Transverse colon (tissue), 4 donors: Measurements from ENCODE around the gene MDN1. TPM values are rescaled to one million over a fixed set of nuclear protein-coding genes. Genes with fewer than 3 reads are reported as not detected.

Experiments
- DNase-seq: peaks from one replicate; pipeline ENCODE4 v3.0.0-alpha.2; 2019
- H3K27ac ChIP-seq, 4 donors: fragments of 200-600 bp; sonication (generic); 2 replicates each; pipeline ENCODE4 v1.5.1; 2016 to 2018; ENCODE audit warnings: inconsistent platforms in 4 of 4
- H3K27me3 ChIP-seq: fragments of 200-600 bp; sonication (generic); 2 replicates; pipeline ENCODE4 v1.5.1; 2017; ENCODE audit warnings: inconsistent platforms
- H3K36me3 ChIP-seq, 4 donors: fragments of 200-600 bp; sonication (generic); 2 replicates each; pipeline ENCODE4 v1.5.1; 2017 to 2019; ENCODE audit warnings: inconsistent platforms in 4 of 4
- H3K4me1 ChIP-seq, 4 donors: fragments of 200-600 bp; sonication (generic); 2 replicates each; pipeline ENCODE4 v1.5.1; 2017 to 2020; ENCODE audit warnings: inconsistent platforms in 4 of 4
- H3K4me3 ChIP-seq, 4 donors: fragments of 200-600 bp; sonication (generic); 1 replicate in 1 of 4; 2 replicates in 3 of 4; pipeline versions ENCODE4 v1.5.1 to v1.6.1; 2017 to 2019; ENCODE audit warnings: inconsistent platforms in 4 of 4
- H3K9me3 ChIP-seq, 2 donors: fragments of 200-600 bp; sonication (generic); 2 replicates each; pipeline ENCODE4 v1.5.1; 2017 to 2019; ENCODE audit warnings: inconsistent platforms in 2 of 2
- EP300 ChIP-seq: sonication (generic); formaldehyde crosslinking; IDR thresholded peaks from one replicate; pipeline ENCODE4 v1.6.1; 2017; ENCODE audit warnings: antibody characterized with exemption, low read depth
- POLR2A ChIP-seq: fragments of 450-650 bp; IDR thresholded peaks from one replicate; pipeline ENCODE4 v1.6.1; 2016; ENCODE audit warnings: antibody characterized with exemption, mild to moderate bottlenecking, moderate library complexity
- POLR2AphosphoS5 ChIP-seq, 3 donors: sonication (generic); formaldehyde crosslinking; IDR thresholded peaks; one replicate each; pipeline ENCODE4 v1.6.1; 2016; ENCODE audit warnings: antibody characterized with exemption in 3 of 3
- WGBS, 2 donors: methylation state at CpG; one replicate each; pipeline ENCODE4 v1.1.5; 2018; ENCODE audit warnings: low coverage in 1 of 2; 5-methylcytosine and 5-hydroxymethylcytosine counted together
- in situ Hi-C, 4 donors: fragments of 200-750 bp; cut with MboI; loops; one replicate each; pipeline versions ENCODE4 v1.15.0 to v1.15.1; 2017; ENCODE audit warnings: low sequenced_read_pairs in 3 of 4, low pct_ligation_motif_present in 1 of 4, low pct_unique_long_range_greater_than_20kb in 1 of 4
- intact Hi-C: fragments of 100-400 bp; cut with DNase I; formaldehyde crosslinking; loops from one replicate; pipeline ENCODE4 v1.15.1; 2023; ENCODE audit warnings: low total_unique reads
- total RNA-seq, 4 donors: library from RNA; depleted of rRNA; stranded (reverse); fragments of >200 nt; gene quantifications; one replicate each; pipeline ENCODE4 v1.1.0, GENCODE V29; 2016
- TF ChIP-seq, protein P1 (sequence below), 5 experiments: fragments of 200-600 bp in 3 of 5; fragments of 450-650 bp in 2 of 5; sonication (generic) in 3 of 5; IDR thresholded peaks; 1 replicate in 2 of 5; 2 replicates in 3 of 5; pipeline ENCODE4 v1.5.1; 2016 to 2017; ENCODE audit warnings: antibody characterized with exemption in 5 of 5, inconsistent platforms in 3 of 5, mild to moderate bottlenecking in 2 of 5, moderate library complexity in 1 of 5

The MDN1 gene
- total RNA-seq, 4 donors from 2014 or later, result 16.8 to 30.8 (median 24.0) TPM

DNA sequence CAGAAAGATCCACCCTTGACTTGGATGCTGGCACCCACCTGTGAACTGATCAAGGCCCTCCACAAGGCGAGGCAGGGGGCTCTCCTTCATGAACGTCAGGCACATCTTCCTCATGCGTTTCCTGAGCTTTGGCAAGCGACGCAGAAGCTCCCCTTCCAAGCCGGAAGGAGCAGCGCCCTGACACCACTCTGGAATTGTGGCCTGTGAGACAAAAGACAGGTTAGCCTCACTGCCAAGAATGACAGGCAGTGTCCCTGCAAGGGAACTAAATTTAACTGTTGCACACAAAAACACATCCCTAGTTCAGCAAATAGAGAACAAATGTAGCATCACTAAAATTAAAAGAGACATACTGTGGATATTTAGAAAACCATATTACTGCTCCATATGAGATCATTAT, 139.0 kb downstream of the MDN1 start:
- no peak for DNase-seq
- Histone ChIP-seq H3K27ac (no peak overlapping the region), H3K4me1 (no peaks in the 10 kb centered on the region), H3K27me3 (no peaks in the 10 kb centered on the region), H3K4me3 (no peak overlapping the region), H3K9me3 (no peaks in the 10 kb centered on the region), H3K36me3 (peaks cover 0 to 63% (median 31%) of the 10 kb centered on the region in 4 donors)
- intact Hi-C loops, result no loop called here
- no peak for TF ChIP-seq EP300
- TF ChIP-seq POLR2A, result no peak
- TF ChIP-seq POLR2AphosphoS5 (IDR thresholded peaks at IDR 0.05), result no peak
- TF ChIP-seq, protein P1, sequence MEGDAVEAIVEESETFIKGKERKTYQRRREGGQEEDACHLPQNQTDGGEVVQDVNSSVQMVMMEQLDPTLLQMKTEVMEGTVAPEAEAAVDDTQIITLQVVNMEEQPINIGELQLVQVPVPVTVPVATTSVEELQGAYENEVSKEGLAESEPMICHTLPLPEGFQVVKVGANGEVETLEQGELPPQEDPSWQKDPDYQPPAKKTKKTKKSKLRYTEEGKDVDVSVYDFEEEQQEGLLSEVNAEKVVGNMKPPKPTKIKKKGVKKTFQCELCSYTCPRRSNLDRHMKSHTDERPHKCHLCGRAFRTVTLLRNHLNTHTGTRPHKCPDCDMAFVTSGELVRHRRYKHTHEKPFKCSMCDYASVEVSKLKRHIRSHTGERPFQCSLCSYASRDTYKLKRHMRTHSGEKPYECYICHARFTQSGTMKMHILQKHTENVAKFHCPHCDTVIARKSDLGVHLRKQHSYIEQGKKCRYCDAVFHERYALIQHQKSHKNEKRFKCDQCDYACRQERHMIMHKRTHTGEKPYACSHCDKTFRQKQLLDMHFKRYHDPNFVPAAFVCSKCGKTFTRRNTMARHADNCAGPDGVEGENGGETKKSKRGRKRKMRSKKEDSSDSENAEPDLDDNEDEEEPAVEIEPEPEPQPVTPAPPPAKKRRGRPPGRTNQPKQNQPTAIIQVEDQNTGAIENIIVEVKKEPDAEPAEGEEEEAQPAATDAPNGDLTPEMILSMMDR (IDR thresholded peaks at IDR 0.05), result no peak
- 95% methylated on average over 7 of the region's 7 CpGs; no CpG with 5 or more reads in 1 of the 2 donors for WGBS, 2 donors
- in situ Hi-C loops, result no loop called here

DNA sequence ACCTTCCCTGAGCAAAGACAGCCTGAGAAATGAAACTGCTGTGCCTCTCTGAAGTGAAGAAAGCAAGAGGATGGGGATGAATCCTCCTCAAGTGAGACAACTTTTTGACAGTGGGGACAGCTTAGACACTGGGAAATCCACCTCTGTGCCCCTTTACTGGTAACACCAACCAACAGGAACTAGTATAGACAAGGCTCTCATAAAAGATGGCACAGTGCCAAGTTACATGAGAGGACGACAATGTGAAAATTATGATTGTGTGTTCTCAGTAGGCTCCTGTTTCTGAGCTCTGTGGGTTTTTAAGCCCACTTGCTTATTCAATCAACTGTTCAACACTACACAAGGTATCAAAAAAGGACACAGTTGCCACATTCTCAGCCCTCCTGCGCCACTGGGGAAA, 139.4 kb downstream of the MDN1 start:
- Histone ChIP-seq H3K9me3 (no peaks in the 10 kb centered on the region), H3K4me3 (no peak overlapping the region), H3K27ac (no peak overlapping the region), H3K36me3 (peaks cover 0 to 64% (median 31%) of the 10 kb centered on the region in 4 donors), H3K27me3 (no peaks in the 10 kb centered on the region), H3K4me1 (no peaks in the 10 kb centered on the region)
- in situ Hi-C loops, result no loop called here
- TF ChIP-seq POLR2A (no peak), POLR2AphosphoS5 (IDR thresholded peaks at IDR 0.05) (no peak), EP300 (no peak)
- TF ChIP-seq, protein P1 (IDR thresholded peaks at IDR 0.05), result no peak
- WGBS, 2 donors, result 50 to 86% methylated on average over 1 to 2 of the region's 2 CpGs
- intact Hi-C loops, result no loop called here
- no peak for DNase-seq

DNA sequence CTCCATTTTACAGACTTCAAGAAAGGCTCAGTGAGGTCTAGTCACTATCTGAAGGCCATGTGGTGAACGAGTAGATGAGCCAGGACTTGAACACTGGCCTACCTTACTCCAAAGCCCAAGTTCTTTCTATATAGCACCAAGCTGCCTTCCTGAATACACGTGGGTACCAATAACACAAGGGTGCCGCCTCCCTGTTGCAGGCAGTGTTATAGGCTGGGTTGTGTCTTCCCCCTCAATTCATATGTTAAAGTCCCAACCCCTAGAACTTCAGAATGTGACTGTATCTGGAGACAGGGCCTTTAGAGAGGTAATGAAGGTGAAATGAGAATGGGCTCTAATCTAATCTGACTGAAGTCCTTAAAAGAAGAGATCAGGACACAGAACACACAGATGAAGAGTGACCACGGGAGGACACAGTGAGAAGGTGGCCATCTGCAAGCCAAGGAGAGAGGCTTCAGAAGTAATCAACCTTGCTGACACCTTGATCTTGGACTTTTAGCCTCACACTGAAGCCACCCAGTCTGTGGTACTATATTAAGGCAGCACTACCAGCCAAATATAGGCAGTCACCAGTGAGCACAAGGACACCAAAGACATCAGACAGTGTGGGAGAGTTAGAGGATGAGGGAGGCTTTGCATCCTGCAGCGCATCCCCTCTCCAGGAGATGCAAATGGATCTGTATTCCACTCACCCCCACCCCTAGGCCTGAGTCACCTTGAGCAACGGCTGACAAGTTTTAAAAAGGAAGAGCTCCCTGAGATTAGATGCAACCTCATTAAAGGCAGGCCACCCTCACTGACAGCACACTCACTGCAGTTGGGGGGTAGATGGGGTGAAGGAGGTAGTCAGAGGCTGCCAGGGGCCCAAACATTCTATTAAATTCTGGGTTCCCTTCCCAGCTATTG, 140.1 kb downstream of the MDN1 start:
- Histone ChIP-seq H3K27me3 (no peaks in the 10 kb centered on the region), H3K36me3 (peaks cover 0 to 63% (median 29%) of the 10 kb centered on the region in 4 donors), H3K4me1 (no peaks in the 10 kb centered on the region), H3K27ac (no peak overlapping the region), H3K4me3 (no peak overlapping the region), H3K9me3 (no peaks in the 10 kb centered on the region)
- no peak for TF ChIP-seq POLR2A
- TF ChIP-seq EP300, result no peak
- TF ChIP-seq, protein P1 (IDR thresholded peaks at IDR 0.05), result no peak
- no peak for TF ChIP-seq POLR2AphosphoS5 (IDR thresholded peaks at IDR 0.05)
- WGBS, 2 donors, result 82 to 100% methylated on average over 1 to 6 of the region's 6 CpGs
- no peak for DNase-seq
- in situ Hi-C loops (no loop called here), intact Hi-C loops (no loop called here)

GRCh38 chr6:89678531-89678930, 141.1 kb downstream of the MDN1 start:
- intact Hi-C loops, result no loop called here
- Histone ChIP-seq H3K27ac (no peak overlapping the region), H3K27me3 (no peaks in the 10 kb centered on the region), H3K36me3 (peaks cover 0 to 64% (median 27%) of the 10 kb centered on the region in 4 donors), H3K4me1 (no peaks in the 10 kb centered on the region), H3K4me3 (no peak overlapping the region), H3K9me3 (no peaks in the 10 kb centered on the region)
- 97% methylated on average over 3 of the region's 3 CpGs; no CpG with 5 or more reads in 1 of the 2 donors for WGBS, 2 donors
- in situ Hi-C loops, result no loop called here
- TF ChIP-seq EP300 (no peak), POLR2AphosphoS5 (IDR thresholded peaks at IDR 0.05) (no peak), POLR2A (no peak)
- TF ChIP-seq, protein P1 (IDR thresholded peaks at IDR 0.05), result no peak
- no peak for DNase-seq
